ENCODE results near the gene GJB2. TPM values are rescaled to one million over a fixed set of nuclear protein-coding genes. Genes with fewer than 3 reads are reported as not detected.

Gene GJB2
- total and polyA plus RNA-seq, 2 of the 8 experiments (the other 6 are each of a cell fraction or from before 2014, with no cell fraction given): 0.20 to 0.21 TPM

DNA sequence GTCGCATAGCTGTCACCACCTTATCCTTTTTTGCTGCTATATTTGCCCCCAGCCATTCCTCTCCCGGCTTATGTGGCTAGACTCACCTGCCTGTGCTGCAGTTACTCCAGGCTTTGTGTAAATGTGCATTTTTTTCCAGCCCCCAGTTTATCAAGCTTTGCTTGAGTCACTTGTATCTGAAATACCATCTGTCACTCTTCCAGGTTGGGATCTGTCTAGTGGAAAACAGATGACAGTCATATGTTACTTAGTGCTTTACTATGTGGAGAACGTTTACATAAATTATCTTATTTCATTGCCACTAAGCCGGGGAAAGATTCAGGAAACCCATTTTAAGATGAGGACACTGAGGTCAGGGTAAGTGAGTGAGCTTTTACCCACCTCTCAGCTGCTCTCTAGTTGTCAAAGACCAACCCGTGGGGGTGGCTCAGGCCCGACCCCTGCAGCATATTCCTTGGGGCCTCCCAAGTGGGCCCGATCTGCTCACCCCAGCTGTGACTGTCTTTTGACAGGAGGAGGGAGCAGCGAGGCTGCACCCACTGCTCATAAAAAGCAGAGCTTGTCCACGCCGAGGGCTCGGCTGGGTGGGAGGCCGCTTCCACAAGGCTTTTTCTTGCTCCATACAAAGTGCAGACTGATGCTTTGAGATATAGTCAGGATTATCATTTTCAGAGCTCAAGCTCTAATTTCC, 7.2 kb downstream of the GJB2 start (continued):
- TF ChIP-seq CBX5 (IDR thresholded peaks at IDR 0.05; ENCODE audit: low read depth, low read length) (no peak), BACH1 (IDR thresholded peaks at IDR 0.05; ENCODE audit: low read length) (no peak), SP4 (IDR thresholded peaks at IDR 0.05; ENCODE audit: low read length) (no peak), EZH2 (IDR thresholded peaks at IDR 0.05; ENCODE audit: low read depth, low read length, severe bottlenecking) (no peak), ASH2L (IDR thresholded peaks at IDR 0.05; ENCODE audit: low read length) (no peak)
